T-cell (primary cell): ENCODE results near the gene TCEA3. TPM values are rescaled to one million over a fixed set of nuclear protein-coding genes. Genes with fewer than 3 reads are reported as not detected.
"Not testable (repeated sequence)": the region's sequence is repeated elsewhere in the genome, so short reads cannot be mapped to it uniquely, and the experiment has no call there.

Experiments used
- ATAC-seq, 4 experiments: fragments of 200-7000 bp in 3 of 4; fragments of 150-1000 bp in 1 of 4; cut with Tn5 transposase; replicated peaks in 1 of 4; 1 replicate in 3 of 4; 2 replicates in 1 of 4; pipeline ENCODE4 v1.10.0; 2021; ENCODE audit warnings: moderate library complexity in 3 of 4, mild to moderate bottlenecking in 2 of 4, moderate number of reproducible peaks in 1 of 4
- CTCF ChIA-PET, 2 donors: fragments of 300-600 bp; sonication (Branson Sonifier 250); formaldehyde crosslinking; loops; one replicate each; lab custom pipeline; 2022; ENCODE audit warnings: antibody characterized with exemption in 2 of 2; lab: Charles Lee
- POLR2A ChIA-PET, 2 donors: fragments of 300-600 bp; sonication (Branson Sonifier 250); formaldehyde crosslinking; loops; one replicate each; lab custom pipeline; 2022; ENCODE audit warnings: antibody characterized with exemption in 2 of 2; lab: Charles Lee
- DNase-seq, 35 experiments: peaks; one replicate each; pipeline versions ENCODE4 v3.0.0 to v3.0.0-alpha.2; 2013 to 2023
- H3K27ac ChIP-seq: one replicate; pipeline ENCODE4 v1.5.1; 2013; ENCODE audit warnings: low read length
- H3K27me3 ChIP-seq, 2 experiments: replicated peaks in 1 of 2; 1 replicate in 1 of 2; 2 replicates in 1 of 2; pipeline versions ENCODE4 v1.6.1 to v1.7.0; 2013; ENCODE audit warnings: low read length in 1 of 2, mixed read lengths in 1 of 2; ENCODE audit not compliant: control insufficient read depth in 2 of 2, insufficient read depth in 2 of 2; ENCODE audit errors: extremely low read depth in 1 of 2
- H3K36me3 ChIP-seq, 2 donors: 1 replicate in 1 of 2; 2 replicates in 1 of 2; pipeline versions ENCODE4 v1.6.1 to v1.7.0; 2013; ENCODE audit warnings: low read length in 1 of 2; ENCODE audit not compliant: control insufficient read depth in 2 of 2, insufficient read depth in 1 of 2; ENCODE audit errors: extremely low read depth in 1 of 2
- H3K4me1 ChIP-seq, 2 experiments: 1 replicate in 1 of 2; 2 replicates in 1 of 2; pipeline versions ENCODE4 v1.6.1 to v1.7.0; 2013; ENCODE audit warnings: low read length in 2 of 2, mixed read lengths in 1 of 2; ENCODE audit not compliant: insufficient read depth in 2 of 2, control insufficient read depth in 1 of 2; ENCODE audit errors: extremely low read depth in 1 of 2
- H3K4me3 ChIP-seq, 2 donors: 1 replicate in 1 of 2; 2 replicates in 1 of 2; pipeline versions ENCODE4 v1.5.1 to v1.7.0; 2013; ENCODE audit warnings: mild to moderate bottlenecking in 2 of 2, low read length in 1 of 2, moderate library complexity in 1 of 2; ENCODE audit not compliant: control insufficient read depth in 1 of 2; ENCODE audit errors: extremely low read depth in 1 of 2
- H3K9me3 ChIP-seq: 2 replicates; pipeline ENCODE4 v1.7.0; 2013
- H3K27ac Mint-ChIP-seq, 2 donors: one replicate each; pipeline ENCODE4 v1.8.0; 2020 to 2021; ENCODE audit warnings: mild to moderate bottlenecking in 2 of 2, mixed read lengths in 2 of 2
- H3K27me3 Mint-ChIP-seq, 2 donors: one replicate each; pipeline ENCODE4 v1.8.0; 2021 to 2022; ENCODE audit warnings: mixed read lengths in 2 of 2
- H3K36me3 Mint-ChIP-seq: one replicate; pipeline ENCODE4 v1.8.0; 2021; ENCODE audit warnings: mixed read lengths
- H3K4me1 Mint-ChIP-seq, 3 donors: one replicate each; pipeline ENCODE4 v1.8.0; 2020 to 2022; ENCODE audit warnings: mixed read lengths in 3 of 3, mild to moderate bottlenecking in 1 of 3
- H3K4me3 Mint-ChIP-seq, 3 donors: one replicate each; pipeline ENCODE4 v1.8.0; 2020 to 2022; ENCODE audit warnings: mild to moderate bottlenecking in 3 of 3, mixed read lengths in 3 of 3, moderate library complexity in 3 of 3
- H3K9me3 Mint-ChIP-seq, 3 donors: one replicate each; pipeline ENCODE4 v1.8.0; 2020 to 2022; ENCODE audit warnings: mixed read lengths in 3 of 3
- WGBS: methylation state at CpG from one replicate; pipeline ENCODE4 v1.1.5; 2013; ENCODE audit warnings: missing lambda C conversion rate; ENCODE audit not compliant: insufficient coverage; 5-methylcytosine and 5-hydroxymethylcytosine counted together
- total RNA-seq, 35 experiments: library from RNA in 6 of 35; stranded (reverse) in 6 of 35; fragments of 120-200 nt in 1 of 35; gene quantifications; one replicate each; pipeline versions ENCODE4 v1.2.1 to v1.2.4 and lab custom pipeline; 2013 to 2026

The TCEA3 gene
- total RNA-seq, 5 donors from 2014 or later (not counting 1 experiment from before 2014, with no cell fraction given): 16.1 to 39.9 (median 32.4) TPM

DNA sequence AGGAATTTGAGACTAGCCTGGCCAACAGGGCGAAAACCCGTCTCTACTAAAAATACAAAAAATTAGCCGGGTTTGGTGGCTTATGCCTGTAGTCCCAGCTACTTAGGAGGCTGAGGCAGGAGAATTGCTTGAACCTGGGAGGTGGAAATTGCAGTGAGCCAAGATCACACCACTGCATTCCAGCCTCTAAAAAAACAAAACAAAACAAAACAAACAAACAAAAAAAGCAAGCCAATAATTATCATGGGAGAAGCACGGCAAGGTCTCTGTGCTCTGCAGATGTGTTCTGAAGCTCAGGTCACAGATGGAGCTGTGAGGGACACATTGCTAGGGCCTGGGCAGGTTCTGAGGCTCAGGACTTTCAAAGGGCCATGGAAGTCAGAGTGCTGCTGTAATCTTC lies 44.3 kb downstream of the TCEA3 start:
- H3K27ac Mint-ChIP-seq, H3K27me3 Mint-ChIP-seq, H3K36me3 ChIP-seq, H3K4me1 ChIP-seq, H3K4me3 ChIP-seq, ATAC-seq, POLR2A ChIA-PET, H3K36me3 Mint-ChIP-seq, H3K9me3 ChIP-seq, H3K27me3 ChIP-seq, H3K4me3 Mint-ChIP-seq, H3K9me3 Mint-ChIP-seq, DNase-seq, H3K27ac ChIP-seq, H3K4me1 Mint-ChIP-seq: not testable (repeated sequence)
- CTCF ChIA-PET: interaction anchor here in 1 of 2 donors (0.6 kb wide), 1 partner anchor 14 kb away, joined by 3 read pairs; no protein-coding TSS in a partner anchor
- no CpG with 5 or more reads among the region's 4 CpGs for WGBS

DNA sequence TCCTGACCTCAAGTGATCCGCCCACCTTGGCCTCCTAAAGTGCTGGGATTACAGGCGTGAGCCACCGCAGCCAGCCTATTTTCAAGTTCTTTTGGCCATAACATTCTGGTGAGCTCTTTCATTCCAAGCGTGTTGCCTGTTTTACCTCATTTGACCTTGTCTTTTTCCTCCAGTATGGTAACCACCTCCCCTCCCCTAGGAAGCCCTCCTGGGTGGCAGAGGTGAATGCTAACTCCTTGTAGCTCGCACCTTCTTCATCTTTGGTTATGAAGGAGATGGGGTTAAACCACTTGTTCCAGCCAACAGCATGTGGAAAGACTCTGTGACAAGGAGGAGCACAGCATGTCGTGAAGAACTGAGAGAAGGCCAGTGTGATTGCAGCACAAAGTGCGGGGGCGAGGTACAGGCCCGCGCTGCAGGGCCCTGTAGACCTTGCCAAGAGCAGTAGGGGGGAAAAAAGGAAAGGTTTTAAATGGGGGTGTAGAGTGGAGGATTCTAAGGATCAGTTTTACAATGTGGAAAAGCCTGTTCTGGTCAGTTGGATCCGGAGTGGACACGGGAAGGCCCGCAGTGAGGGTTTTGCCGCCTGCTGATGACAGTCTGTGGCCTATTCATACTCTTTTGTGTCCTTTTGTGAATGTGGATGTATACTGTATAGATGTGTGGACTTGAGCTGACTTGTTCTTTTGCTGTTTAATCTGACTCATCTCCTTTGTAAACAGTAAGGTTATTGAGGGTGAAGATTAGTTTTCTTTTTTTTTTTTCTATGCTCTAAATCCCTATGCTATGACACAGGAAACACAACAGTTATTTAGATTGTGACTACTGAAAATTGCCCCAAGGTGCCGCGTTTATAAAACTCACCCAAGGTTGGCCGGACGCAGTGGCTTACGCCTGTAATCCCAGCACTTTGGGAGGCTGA lies 47.4 kb downstream of the TCEA3 start:
- CTCF ChIA-PET: interaction anchor here (0.5 to 0.6 kb wide), 2 partner anchors 40 to 48 kb away, joined by 3 to 4 read pairs; no protein-coding TSS in a partner anchor
- no peaks in the 10 kb centered on the region for H3K4me1 Mint-ChIP-seq
- POLR2A ChIA-PET: no interaction called here
- H3K27me3 ChIP-seq: no peaks in the 10 kb centered on the region
- H3K27ac Mint-ChIP-seq: no peak overlapping the region
- no peak for DNase-seq
- no peaks in the 10 kb centered on the region for H3K4me1 ChIP-seq
- peaks cover 0 to 2% of the 10 kb centered on the region in 2 donors for H3K36me3 ChIP-seq
- WGBS: 95% methylated on average over 12 of the region's 19 CpGs
- H3K27ac ChIP-seq: no peak overlapping the region
- no peak overlapping the region for H3K4me3 ChIP-seq
- no peaks in the 10 kb centered on the region for H3K27me3 Mint-ChIP-seq
- H3K36me3 Mint-ChIP-seq: no peaks in the 10 kb centered on the region
- H3K4me3 Mint-ChIP-seq: no peak overlapping the region
- H3K9me3 Mint-ChIP-seq: no peaks in the 10 kb centered on the region
- no peak for ATAC-seq
- H3K9me3 ChIP-seq: no peaks in the 10 kb centered on the region

DNA sequence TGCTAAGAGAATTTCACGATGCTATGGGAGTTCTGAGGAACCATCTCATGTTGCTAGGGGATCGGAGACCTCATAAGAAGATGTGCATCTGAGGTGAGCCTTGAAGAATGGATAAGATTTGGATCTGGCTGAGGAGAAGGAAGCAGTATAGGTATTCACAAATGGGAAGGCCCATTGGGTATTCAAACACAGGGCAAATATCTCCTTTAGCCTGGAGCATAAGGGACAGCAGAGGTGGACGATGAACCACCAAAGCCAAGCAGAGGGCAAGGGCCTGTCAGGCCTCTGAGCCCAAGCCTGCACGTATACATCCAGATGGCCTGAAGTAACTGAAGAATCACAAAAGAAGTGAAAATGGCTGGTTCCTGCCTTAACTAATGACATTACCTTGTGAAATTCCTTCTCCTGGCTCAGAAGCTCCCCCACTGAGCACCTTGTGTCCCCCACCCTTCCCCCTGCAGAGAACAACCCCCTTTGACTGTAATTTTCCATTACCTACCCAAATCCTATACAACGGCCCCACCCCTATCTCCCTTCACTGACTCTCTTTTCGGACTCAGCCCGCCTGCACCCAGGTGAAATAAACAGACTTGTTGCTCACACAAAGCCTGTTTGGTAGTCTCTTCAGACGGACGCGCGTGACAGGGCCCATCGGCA lies 50.3 kb downstream of the TCEA3 start:
- CTCF ChIA-PET, H3K27me3 Mint-ChIP-seq, ATAC-seq, DNase-seq, H3K9me3 Mint-ChIP-seq, H3K27ac ChIP-seq, H3K4me3 Mint-ChIP-seq, H3K27ac Mint-ChIP-seq, H3K9me3 ChIP-seq, H3K27me3 ChIP-seq, H3K36me3 ChIP-seq, H3K36me3 Mint-ChIP-seq, H3K4me3 ChIP-seq: not testable (repeated sequence)
- H3K4me1 ChIP-seq: peaks cover 5 to 11% of the 10 kb centered on the region in 2 experiments
- 92% methylated on average over 10 of the region's 12 CpGs for WGBS
- POLR2A ChIA-PET: interaction anchor here in 1 of 2 donors (0.5 kb wide), 1 partner anchor 59 kb away, joined by 4 read pairs; no protein-coding TSS in a partner anchor
- H3K4me1 Mint-ChIP-seq: peaks cover 6 to 16% (median 14%) of the 10 kb centered on the region in 3 donors

DNA sequence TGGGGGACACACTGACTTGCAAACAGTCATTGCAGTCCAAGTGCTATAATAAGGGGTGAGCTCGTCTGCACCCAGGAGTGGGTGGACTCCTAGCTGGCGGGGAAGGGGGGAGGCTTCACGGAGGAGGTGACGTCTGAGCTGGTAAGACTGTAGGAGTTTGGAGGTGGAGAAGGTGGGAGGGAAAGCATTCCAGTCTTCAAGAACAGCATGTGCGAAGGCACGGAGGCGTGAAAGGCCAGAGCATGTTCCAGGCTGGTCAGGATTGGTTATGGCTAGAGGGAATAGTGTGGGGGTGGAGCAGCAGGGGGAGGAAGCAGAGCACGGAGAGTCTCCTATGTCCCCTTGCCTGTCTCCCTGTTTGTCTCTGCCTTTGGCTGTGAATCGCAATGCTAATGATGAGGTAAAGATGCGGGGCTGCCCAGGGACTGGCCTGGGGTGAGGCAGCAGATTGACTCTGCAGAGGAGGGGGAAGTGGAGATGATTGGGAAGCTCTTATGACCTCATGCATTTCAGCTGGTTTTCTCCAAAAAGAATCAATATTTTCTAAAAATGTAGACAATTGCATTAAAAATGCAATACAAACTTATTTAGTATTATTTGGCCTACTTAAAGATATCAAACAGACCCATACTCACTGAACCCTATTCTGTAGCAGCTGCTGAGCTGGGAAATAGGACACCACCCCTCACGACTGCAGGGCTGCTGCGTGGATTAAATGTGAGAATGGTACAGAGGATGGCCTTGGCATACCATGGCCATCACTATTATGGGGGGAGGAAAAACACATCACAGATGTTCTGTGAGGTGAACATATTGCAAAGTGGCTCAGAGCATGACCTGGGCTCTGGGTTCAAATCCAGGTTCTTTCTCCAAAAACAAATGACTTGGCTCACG lies 52.3 kb downstream of the TCEA3 start:
- WGBS: 81% methylated on average over 11 of the region's 13 CpGs
- no peak overlapping the region for H3K27ac Mint-ChIP-seq
- no peak for DNase-seq
- H3K4me3 Mint-ChIP-seq: no peak overlapping the region
- no peak overlapping the region for H3K27ac ChIP-seq
- H3K36me3 ChIP-seq: peaks cover 0 to 2% of the 10 kb centered on the region in 2 donors
- H3K36me3 Mint-ChIP-seq: no peaks in the 10 kb centered on the region
- POLR2A ChIA-PET: no interaction called here
- H3K9me3 ChIP-seq: no peaks in the 10 kb centered on the region
- H3K9me3 Mint-ChIP-seq: no peaks in the 10 kb centered on the region
- H3K4me3 ChIP-seq: no peak overlapping the region
- H3K4me1 ChIP-seq: peaks cover 10 to 20% of the 10 kb centered on the region in 2 experiments
- ATAC-seq: no peak
- H3K27me3 Mint-ChIP-seq: no peaks in the 10 kb centered on the region
- H3K27me3 ChIP-seq: no peaks in the 10 kb centered on the region
- peaks cover 16 to 26% (median 21%) of the 10 kb centered on the region in 3 donors for H3K4me1 Mint-ChIP-seq
- CTCF ChIA-PET: interaction anchor here (0.6 to 1.2 kb wide), 3 partner anchors 30 to 407 kb away, joined by 3 to 4 read pairs (median 3); no protein-coding TSS in a partner anchor

DNA sequence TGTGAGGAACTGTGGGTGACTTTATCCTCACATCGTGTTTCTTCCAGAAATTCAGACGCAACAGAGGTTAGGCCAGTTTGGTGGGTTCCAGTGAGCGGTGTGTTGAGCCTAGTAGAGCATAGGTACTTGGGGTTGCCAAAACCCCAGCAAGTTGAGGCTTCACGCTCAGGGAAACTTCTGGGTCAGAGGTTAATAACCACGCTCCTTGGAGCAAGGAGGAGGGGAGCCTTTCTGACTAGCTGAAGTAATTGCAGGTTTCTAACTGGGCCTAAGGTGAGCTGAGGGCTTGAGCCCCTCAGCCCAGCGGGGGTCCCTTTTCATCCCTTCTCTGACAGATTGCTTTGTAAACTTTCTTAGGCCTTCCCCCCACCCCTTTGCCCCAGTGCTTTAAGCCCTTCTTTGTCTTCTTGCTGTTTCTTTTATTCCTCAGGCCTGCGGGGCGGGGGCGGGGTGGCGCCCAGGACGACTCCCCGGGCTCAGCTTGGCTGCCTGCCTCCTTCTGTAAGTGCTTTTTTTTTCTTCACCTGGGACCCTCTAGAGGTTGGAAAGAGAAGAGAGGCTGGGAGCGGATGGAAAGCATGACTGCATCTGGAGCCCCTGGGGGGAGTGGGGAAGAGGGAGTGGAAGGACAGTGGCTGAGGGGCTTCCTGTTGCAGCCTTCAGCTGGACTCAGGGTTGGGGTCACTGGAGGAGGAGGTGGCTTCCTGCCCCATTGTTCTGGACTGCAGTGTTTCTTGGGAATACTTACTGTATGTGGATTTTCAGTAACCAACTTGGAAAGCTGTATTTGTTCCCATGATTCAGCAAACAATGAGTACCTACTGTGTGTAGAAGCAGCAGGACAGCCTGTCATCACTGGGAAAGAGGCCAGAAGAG lies 53.6 kb downstream of the TCEA3 start:
- WGBS: 81% methylated on average over 11 of the region's 13 CpGs
- POLR2A ChIA-PET: no interaction called here
- Mint-ChIP-seq H3K4me1 (peaks cover 29 to 39% (median 34%) of the 10 kb centered on the region in 3 donors), H3K27me3 (no peaks in the 10 kb centered on the region), H3K36me3 (peaks cover 11% of the 10 kb centered on the region), H3K4me3 (peak overlapping the region in 2 of 3 donors; percentile 94 to 99), H3K27ac (no peak overlapping the region), H3K9me3 (no peaks in the 10 kb centered on the region)
- Histone ChIP-seq H3K9me3 (no peaks in the 10 kb centered on the region), H3K4me3 (no peak overlapping the region), H3K36me3 (peaks cover 0 to 2% of the 10 kb centered on the region in 2 donors), H3K27me3 (no peaks in the 10 kb centered on the region), H3K27ac (no peak overlapping the region), H3K4me1 (peaks cover 12 to 22% of the 10 kb centered on the region in 2 experiments)
- ATAC-seq (no peak), DNase-seq (no peak)
- CTCF ChIA-PET: interaction anchor here (0.6 to 1.2 kb wide), 4 partner anchors 18 to 409 kb away, joined by 3 to 4 read pairs (median 3); no protein-coding TSS in a partner anchor
